Measurements from ENCODE around the gene NEDD4L. TPM values are rescaled to one million over a fixed set of nuclear protein-coding genes. Genes with fewer than 3 reads are reported as not detected.

NEDD4L gene
- total and polyA plus RNA-seq, 10 of the 15 experiments (the other 5 are each of a cell fraction or from before 2014, with no cell fraction given) = 7.4 to 24.0 (median 17.7) TPM

GRCh38 chr18:58287353-58288274, 243.6 kb downstream of the NEDD4L start:
- Histone ChIP-seq H4K20me1 (ENCODE audit: control insufficient read depth, insufficient read depth) (no peaks in the 10 kb centered on the region), H3K27me3 (replicated peaks in 1 of 2; ENCODE audit: control insufficient read depth in 2 of 2, insufficient read depth in 2 of 2, low read length in 1 of 2) (no peaks in the 10 kb centered on the region), H2AFZ (ENCODE audit: control insufficient read depth, low read depth, low read length) (no peak overlapping the region), H3K4me1 (ENCODE audit: control insufficient read depth, insufficient read depth, low read length) (peaks cover 12% of the 10 kb centered on the region; the same call in 1 of the 2 replicates), H3K36me3 (ENCODE audit: control insufficient read depth in 2 of 2, insufficient read depth in 2 of 2, low read length in 1 of 2) (no peaks in the 10 kb centered on the region), H3K27ac (ENCODE audit: control insufficient read depth, insufficient read depth) (no peak overlapping the region; the same call in 1 of the 2 replicates), H3K4me2 (ENCODE audit: control insufficient read depth, insufficient read depth) (no peak overlapping the region), H3K9ac (ENCODE audit: control insufficient read depth, insufficient read depth, low read length) (no peak overlapping the region), H3K79me2 (ENCODE audit: control insufficient read depth, insufficient read depth, low read length) (no peaks in the 10 kb centered on the region), H3K9me3 (replicated peaks; ENCODE audit: control insufficient read depth, insufficient read depth, low read length) (no peaks in the 10 kb centered on the region), H3K4me3 (no peak overlapping the region)
- ChIA-PET SMC1A (ENCODE audit: uncharacterized antibody, unreplicated experiment) (interaction anchor here (0.7 to 3.3 kb wide), 6 partner anchors 10 to 106 kb away, joined by 3 to 18 read pairs (median 6); no protein-coding TSS in a partner anchor), POLR2A (interaction anchor here (0.6 to 2.0 kb wide), 4 partner anchors 15 to 166 kb away, joined by 3 to 5 read pairs (median 4); no protein-coding TSS in a partner anchor), RAD21 (ENCODE audit: unreplicated experiment) (no interaction called here), CTCF (interaction anchor here (1.3 to 1.4 kb wide), 2 partner anchors 11 to 16 kb away, joined by 3 to 6 read pairs; no protein-coding TSS in a partner anchor)
- no peak for FAIRE-seq
- ATAC-seq = no peak
- in situ Hi-C loops (cut with MboI) = no loop called here
- TF ChIP-seq TBL1XR1 (IDR thresholded peaks at IDR 0.05; ENCODE audit: low read depth, low read length) = no peak
- TF ChIP-seq CHD1 (IDR thresholded peaks at IDR 0.05; ENCODE audit: low read depth, low read length) = no peak
- no peak for TF ChIP-seq CHD2 (IDR thresholded peaks at IDR 0.05; ENCODE audit: borderline replicate concordance, low read depth, low read length)
- no peak for TF ChIP-seq E2F8 (IDR thresholded peaks at IDR 0.05; ENCODE audit: low read depth, partially characterized antibody)
- TF ChIP-seq MTA3 (IDR thresholded peaks at IDR 0.05; ENCODE audit: borderline replicate concordance, low read length) = no peak
- no peak for TF ChIP-seq SP1 (IDR thresholded peaks at IDR 0.05; ENCODE audit: low read depth, low read length)
- WGBS (ENCODE audit: insufficient coverage, insufficient replicate concordance, low lambda C conversion rate, missing lambda C conversion rate) = 85% methylated on average over 11 of the region's 11 CpGs
- no peak for DNase-seq (ENCODE audit: low read depth, low spot score)
- intact Hi-C loops (cut with micrococcal nuclease; ENCODE audit: unreplicated experiment) = no loop called here
- no TSS peak for BruUV-seq (replicated peaks)
